Heart left ventricle (tissue), 13 donors: ENCODE data around the gene NLRP1.
"Not testable (repeated sequence)": the region's sequence is repeated elsewhere in the genome, so short reads cannot be mapped to it uniquely, and the experiment has no call there.

ENCODE experiments used
- POLR2A ChIP-seq, 2 donors: fragments of 450-650 bp; IDR thresholded peaks; one replicate each; pipeline ENCODE4 v1.6.1; 2017; ENCODE audit warnings: antibody characterized with exemption in 2 of 2, mild to moderate bottlenecking in 2 of 2, moderate library complexity in 2 of 2
- TF ChIP-seq, protein P1 (sequence below), 12 donors: fragments of 200-600 bp; sonication (generic) in 4 of 12; IDR thresholded peaks; one replicate each; pipeline versions ENCODE4 v1.5.0 to v1.8.0; 2018 to 2022; ENCODE audit warnings: antibody characterized with exemption in 12 of 12, mild to moderate bottlenecking in 5 of 12
- donor health status: ischemic (EF 13 %, LVEDD 7.1; RV severe dilation, severe dysfunction).
- donor health status: DM: no; HTN: yes; CAD: no.
- donor health status: DM: no; HTN: no; CAD: no.
- donor health status: ischemic (EF 25% LVEDD 6.9; RV normal size, moderate dysfunction).
- donor health status: ischemic (EF 25% LVEDD 5.7; RV mildly dilated, moderate dysfunction).
- donor health status: ischemic (EF 35%, LVEDD 5.7; RV mildly dilated, moderate dysfunction).
- donor health status: nonischemic (EF 11% LVEDD 7.7; RV severe dilation, severe dysfunction).
- donor health status: DM: yes; HTN: yes; CAD: no.
- donor health status: PGD.
- donor health status: ischemic (EF 29% LVEDD 5.4; RV normal size, mild dysfunction).
- donor health status: nonischemic (EF 23%, LVEDD 6.1; RV moderate dilation, normal function).

DNA sequence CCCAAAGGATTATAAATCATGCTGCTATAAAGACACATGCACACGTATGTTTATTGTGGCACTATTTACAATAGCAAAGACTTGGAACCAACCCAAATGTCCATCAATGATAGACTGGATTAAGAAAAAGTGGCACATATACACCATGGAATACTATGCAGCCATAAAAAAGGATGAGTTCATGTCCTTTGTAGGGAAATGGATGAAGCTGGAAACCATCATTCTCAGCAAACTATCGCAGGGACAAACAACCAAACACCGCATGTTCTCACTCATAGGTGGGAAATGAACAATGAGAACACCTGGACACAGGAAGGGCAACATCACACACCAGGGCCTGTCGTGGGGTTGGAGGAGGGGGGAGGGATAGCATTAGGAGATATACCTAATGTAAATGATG lies 5.5 kb downstream of the NLRP1 start:
- TF ChIP-seq, protein P1, sequence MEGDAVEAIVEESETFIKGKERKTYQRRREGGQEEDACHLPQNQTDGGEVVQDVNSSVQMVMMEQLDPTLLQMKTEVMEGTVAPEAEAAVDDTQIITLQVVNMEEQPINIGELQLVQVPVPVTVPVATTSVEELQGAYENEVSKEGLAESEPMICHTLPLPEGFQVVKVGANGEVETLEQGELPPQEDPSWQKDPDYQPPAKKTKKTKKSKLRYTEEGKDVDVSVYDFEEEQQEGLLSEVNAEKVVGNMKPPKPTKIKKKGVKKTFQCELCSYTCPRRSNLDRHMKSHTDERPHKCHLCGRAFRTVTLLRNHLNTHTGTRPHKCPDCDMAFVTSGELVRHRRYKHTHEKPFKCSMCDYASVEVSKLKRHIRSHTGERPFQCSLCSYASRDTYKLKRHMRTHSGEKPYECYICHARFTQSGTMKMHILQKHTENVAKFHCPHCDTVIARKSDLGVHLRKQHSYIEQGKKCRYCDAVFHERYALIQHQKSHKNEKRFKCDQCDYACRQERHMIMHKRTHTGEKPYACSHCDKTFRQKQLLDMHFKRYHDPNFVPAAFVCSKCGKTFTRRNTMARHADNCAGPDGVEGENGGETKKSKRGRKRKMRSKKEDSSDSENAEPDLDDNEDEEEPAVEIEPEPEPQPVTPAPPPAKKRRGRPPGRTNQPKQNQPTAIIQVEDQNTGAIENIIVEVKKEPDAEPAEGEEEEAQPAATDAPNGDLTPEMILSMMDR (IDR thresholded peaks at IDR 0.05) = not testable (repeated sequence)
- TF ChIP-seq POLR2A (IDR thresholded peaks at IDR 0.05) = not testable (repeated sequence)
